Gastrocnemius medialis (tissue), 4 donors: ENCODE data around the gene FBLN2. TPM values are rescaled to one million over a fixed set of nuclear protein-coding genes. Genes with fewer than 3 reads are reported as not detected.

Experiments used
- ATAC-seq, 2 donors: fragments of 150-250 bp; one replicate each; pipeline ENCODE4 v1.9.1; 2016
- DNase-seq, 2 donors: peaks; one replicate each; pipeline ENCODE4 v3.0.0-alpha.2; 2019
- H3K27ac ChIP-seq, 4 donors: fragments of 200-600 bp; sonication (generic); 1 replicate in 1 of 4; 2 replicates in 3 of 4; pipeline ENCODE4 v1.5.1; 2016 to 2018; ENCODE audit warnings: mild to moderate bottlenecking in 2 of 4, moderate library complexity in 1 of 4
- H3K27me3 ChIP-seq, 3 donors: fragments of 200-600 bp; sonication (generic) in 2 of 3; 1 replicate in 1 of 3; 2 replicates in 2 of 3; pipeline versions ENCODE4 v1.5.1 to v1.6.0; 2016 to 2019; ENCODE audit warnings: mild to moderate bottlenecking in 1 of 3, moderate library complexity in 1 of 3
- H3K36me3 ChIP-seq, 2 donors: fragments of 200-600 bp; sonication (generic) in 1 of 2; one replicate each; pipeline ENCODE4 v1.5.1; 2017 to 2018
- H3K4me1 ChIP-seq, 2 donors: fragments of 200-600 bp; sonication (generic) in 1 of 2; one replicate each; pipeline ENCODE4 v1.5.1; 2016 to 2017; ENCODE audit warnings: mild to moderate bottlenecking in 2 of 2
- H3K4me3 ChIP-seq, 4 donors: fragments of 200-600 bp; sonication (generic) in 3 of 4; 1 replicate in 1 of 4; 2 replicates in 3 of 4; pipeline ENCODE4 v1.5.1; 2016 to 2019; ENCODE audit warnings: mild to moderate bottlenecking in 2 of 4
- H3K9me3 ChIP-seq, 3 donors: fragments of 200-600 bp; sonication (generic) in 2 of 3; 1 replicate in 1 of 3; 2 replicates in 2 of 3; pipeline ENCODE4 v1.5.1; 2016 to 2019
- POLR2A ChIP-seq, 2 donors: fragments of 450-650 bp; IDR thresholded peaks; one replicate each; pipeline ENCODE4 v1.6.1; 2017; ENCODE audit warnings: antibody characterized with exemption in 2 of 2, mild to moderate bottlenecking in 2 of 2, moderate library complexity in 2 of 2
- in situ Hi-C, 4 donors: fragments of 200-750 bp; cut with MboI; loops; one replicate each; pipeline versions ENCODE4 v1.15.0 to v1.8.0; 2017; ENCODE audit warnings: low sequenced_read_pairs in 4 of 4
- intact Hi-C: fragments of 100-400 bp; cut with DNase I; formaldehyde crosslinking; loops from one replicate; pipeline ENCODE4 v1.15.1; 2023; ENCODE audit warnings: low total_unique reads
- total RNA-seq, 4 donors: library from RNA; depleted of rRNA; stranded (reverse); fragments of >200 nt; gene quantifications; one replicate each; pipeline versions ENCODE4 v1.1.0 to v1.2.3, GENCODE V29; 2016
- TF ChIP-seq, protein P1 (sequence below), 5 experiments: fragments of 450-650 bp in 3 of 5; fragments of 200-600 bp in 2 of 5; sonication (generic) in 2 of 5; IDR thresholded peaks in 4 of 5; conservative IDR thresholded peaks in 1 of 5; 1 replicate in 4 of 5; 2 replicates in 1 of 5; pipeline ENCODE4 v1.5.1; 2016 to 2019; ENCODE audit warnings: antibody characterized with exemption in 5 of 5, mild to moderate bottlenecking in 3 of 5, moderate library complexity in 3 of 5

The FBLN2 gene
- total RNA-seq, 4 donors from 2014 or later = 28.9 to 45.7 (median 34.0) TPM

DNA sequence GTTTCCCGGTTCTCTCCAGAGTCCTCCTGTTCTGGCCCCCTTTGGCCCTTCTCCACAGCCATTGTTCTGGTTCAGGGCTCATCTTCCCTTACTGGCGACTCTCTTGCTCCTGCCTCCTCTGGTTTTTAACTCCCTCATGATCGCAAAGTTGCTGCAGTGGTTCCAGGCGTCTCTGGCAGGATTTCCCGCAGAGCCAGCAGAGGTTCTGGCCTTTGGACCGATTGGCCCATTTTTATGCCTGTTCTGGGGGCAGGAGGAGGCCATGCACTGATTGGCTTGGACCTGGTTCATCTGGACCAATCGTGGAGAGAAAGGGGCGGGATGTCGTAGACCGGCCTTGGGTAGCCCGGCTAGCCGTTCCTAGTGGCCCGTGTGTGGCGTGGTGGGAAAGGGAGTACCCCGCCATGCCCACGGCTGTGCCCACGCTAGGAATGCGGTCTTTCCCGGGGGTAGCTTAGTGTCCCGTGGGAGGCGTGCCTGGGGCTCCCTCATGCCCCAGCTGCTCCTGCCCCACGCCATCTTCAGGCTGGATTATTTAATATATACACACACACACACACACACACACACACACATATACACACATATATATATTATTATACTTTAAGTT is 113.4 kb downstream of the FBLN2 start:
- intact Hi-C loops (no loop called here), in situ Hi-C loops (no loop called here)

DNA sequence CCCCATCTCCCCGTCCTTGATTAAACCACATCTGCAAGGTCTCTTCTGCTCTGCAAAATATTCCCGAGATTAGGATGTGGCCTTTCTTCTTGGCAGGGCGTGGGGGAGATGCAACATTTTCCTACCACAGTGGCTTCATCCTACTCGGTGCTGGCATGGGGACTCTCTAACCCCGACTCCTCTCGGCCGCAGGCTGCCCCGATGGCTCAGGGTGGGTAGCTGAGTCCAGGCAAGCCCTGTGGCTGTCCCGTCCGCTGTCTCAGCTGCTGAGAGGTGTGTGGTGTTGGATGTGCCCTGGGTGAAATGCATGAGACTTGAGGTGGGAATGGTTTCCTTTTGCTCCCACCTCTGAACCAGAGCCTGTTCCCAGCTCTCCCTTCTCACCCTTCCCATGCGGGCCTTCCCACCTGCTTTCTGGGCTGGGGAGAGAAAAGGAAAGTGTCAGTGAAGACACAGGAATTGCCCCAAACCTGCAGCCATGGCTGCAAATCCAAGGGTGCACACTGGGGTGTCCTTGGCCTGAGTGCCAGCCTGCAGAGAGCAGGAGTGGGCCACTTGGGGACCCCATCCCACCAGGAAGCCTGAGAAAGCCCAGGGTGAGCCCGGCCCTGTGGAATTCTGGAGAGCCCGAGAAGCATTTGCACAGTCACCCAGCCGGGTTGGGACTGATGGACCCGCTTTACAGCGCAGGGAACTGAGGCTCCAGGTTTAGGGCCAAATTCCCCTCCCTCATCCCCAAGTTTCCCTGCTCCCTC is 115.0 kb downstream of the FBLN2 start:
- no peaks in the 10 kb centered on the region for H3K4me1 ChIP-seq
- H3K9me3 ChIP-seq = no peaks in the 10 kb centered on the region
- H3K27me3 ChIP-seq = peaks cover 2 to 13% (median 10%) of the 10 kb centered on the region in 3 donors
- intact Hi-C loops = no loop called here
- H3K4me3 ChIP-seq = no peak overlapping the region
- in situ Hi-C loops = no loop called here
- no peaks in the 10 kb centered on the region for H3K36me3 ChIP-seq
- ATAC-seq = no peak
- no peak overlapping the region for H3K27ac ChIP-seq
- DNase-seq = no peak
- no peak for TF ChIP-seq POLR2A (IDR thresholded peaks at IDR 0.05)
- TF ChIP-seq, protein P1, sequence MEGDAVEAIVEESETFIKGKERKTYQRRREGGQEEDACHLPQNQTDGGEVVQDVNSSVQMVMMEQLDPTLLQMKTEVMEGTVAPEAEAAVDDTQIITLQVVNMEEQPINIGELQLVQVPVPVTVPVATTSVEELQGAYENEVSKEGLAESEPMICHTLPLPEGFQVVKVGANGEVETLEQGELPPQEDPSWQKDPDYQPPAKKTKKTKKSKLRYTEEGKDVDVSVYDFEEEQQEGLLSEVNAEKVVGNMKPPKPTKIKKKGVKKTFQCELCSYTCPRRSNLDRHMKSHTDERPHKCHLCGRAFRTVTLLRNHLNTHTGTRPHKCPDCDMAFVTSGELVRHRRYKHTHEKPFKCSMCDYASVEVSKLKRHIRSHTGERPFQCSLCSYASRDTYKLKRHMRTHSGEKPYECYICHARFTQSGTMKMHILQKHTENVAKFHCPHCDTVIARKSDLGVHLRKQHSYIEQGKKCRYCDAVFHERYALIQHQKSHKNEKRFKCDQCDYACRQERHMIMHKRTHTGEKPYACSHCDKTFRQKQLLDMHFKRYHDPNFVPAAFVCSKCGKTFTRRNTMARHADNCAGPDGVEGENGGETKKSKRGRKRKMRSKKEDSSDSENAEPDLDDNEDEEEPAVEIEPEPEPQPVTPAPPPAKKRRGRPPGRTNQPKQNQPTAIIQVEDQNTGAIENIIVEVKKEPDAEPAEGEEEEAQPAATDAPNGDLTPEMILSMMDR (IDR thresholded peaks at IDR 0.05 in 4 of 5, conservative IDR thresholded peaks at IDR 0.05 in 1 of 5) = no peak

More for the DNA sequence above, 113.4 kb downstream of the FBLN2 start:
- Histone ChIP-seq H3K9me3 (no peaks in the 10 kb centered on the region), H3K4me3 (no peak overlapping the region), H3K27me3 (peaks cover 4 to 10% (median 6%) of the 10 kb centered on the region in 3 donors), H3K4me1 (no peaks in the 10 kb centered on the region), H3K27ac (no peak overlapping the region), H3K36me3 (no peaks in the 10 kb centered on the region)
- no peak for DNase-seq
- no peak for ATAC-seq
- no peak for TF ChIP-seq POLR2A (IDR thresholded peaks at IDR 0.05)
- TF ChIP-seq, protein P1 (IDR thresholded peaks at IDR 0.05 in 4 of 5, conservative IDR thresholded peaks at IDR 0.05 in 1 of 5) = no peak

DNA sequence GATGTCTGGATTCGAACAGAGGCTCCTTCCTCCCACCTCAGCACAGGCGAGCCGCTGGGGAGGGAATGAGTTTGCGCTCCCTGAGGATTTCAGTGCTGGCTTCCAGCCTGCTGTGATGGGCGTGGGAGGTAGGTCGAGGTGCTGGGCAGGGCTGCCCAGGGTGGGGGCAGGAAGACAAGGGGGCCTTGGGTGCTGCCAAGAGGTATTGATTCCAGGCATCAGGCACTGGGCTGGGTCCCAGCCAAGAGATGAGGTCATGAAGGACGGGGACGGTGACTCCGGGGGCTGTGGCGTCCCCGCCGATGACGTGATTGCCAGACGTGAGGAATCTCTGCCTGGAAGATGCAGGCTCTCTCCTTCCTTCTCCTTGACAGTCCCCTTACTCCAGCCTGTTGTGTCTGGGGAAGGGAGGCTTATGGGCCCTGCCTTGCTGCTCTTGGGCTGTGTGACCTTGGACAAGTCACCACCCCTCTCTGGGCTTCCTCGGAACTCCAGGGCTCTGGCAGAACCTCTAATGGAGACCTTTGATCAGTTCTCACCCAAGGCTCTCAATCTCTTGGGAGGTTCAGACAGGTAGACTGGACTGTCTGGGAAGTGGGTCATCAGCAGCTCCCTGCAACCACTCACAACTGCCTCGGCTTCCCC is 116.8 kb downstream of the FBLN2 start:
- TF ChIP-seq, protein P1 (IDR thresholded peaks at IDR 0.05 in 4 of 5, conservative IDR thresholded peaks at IDR 0.05 in 1 of 5) = no peak
- no peak for TF ChIP-seq POLR2A (IDR thresholded peaks at IDR 0.05)
- no peaks in the 10 kb centered on the region for H3K4me1 ChIP-seq
- peaks cover 2 to 17% (median 10%) of the 10 kb centered on the region in 3 donors for H3K27me3 ChIP-seq
- no peaks in the 10 kb centered on the region for H3K9me3 ChIP-seq
- H3K36me3 ChIP-seq = no peaks in the 10 kb centered on the region
- ATAC-seq (no peak), DNase-seq (no peak)
- H3K4me3 ChIP-seq = no peak overlapping the region
- H3K27ac ChIP-seq = no peak overlapping the region
- in situ Hi-C loops (no loop called here), intact Hi-C loops (no loop called here)

DNA sequence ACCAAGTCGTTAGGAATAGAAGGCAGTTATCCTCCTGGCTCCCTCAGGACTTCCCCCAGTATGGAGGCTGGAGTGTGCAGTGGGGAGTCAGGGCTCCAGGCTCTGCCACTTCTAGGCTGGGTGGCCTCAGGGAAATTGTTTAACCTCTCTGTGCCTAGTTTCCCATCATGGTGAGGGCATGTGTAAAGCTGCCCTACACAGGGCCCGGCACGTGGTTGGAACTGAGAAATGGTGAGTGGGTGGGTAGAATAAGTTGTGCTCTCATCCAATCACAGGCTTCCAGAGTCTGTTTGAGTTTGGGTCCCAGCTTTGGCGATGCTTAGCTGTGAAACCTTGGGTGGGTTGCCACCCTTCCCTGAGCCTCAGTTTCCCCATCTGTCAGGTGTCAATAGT is 117.3 kb downstream of the FBLN2 start:
- Histone ChIP-seq H3K36me3 (no peaks in the 10 kb centered on the region), H3K9me3 (no peaks in the 10 kb centered on the region), H3K4me1 (no peaks in the 10 kb centered on the region), H3K4me3 (no peak overlapping the region), H3K27me3 (peaks cover 5 to 17% (median 10%) of the 10 kb centered on the region in 3 donors), H3K27ac (no peak overlapping the region)
- intact Hi-C loops (no loop called here), in situ Hi-C loops (no loop called here)
- TF ChIP-seq, protein P1 (IDR thresholded peaks at IDR 0.05 in 4 of 5, conservative IDR thresholded peaks at IDR 0.05 in 1 of 5) = no peak
- TF ChIP-seq POLR2A (IDR thresholded peaks at IDR 0.05) = no peak
- DNase-seq = no peak
- no peak for ATAC-seq
